Activated CD8-positive, alpha-beta T cell treated with anti-CD3 and anti-CD28 coated beads for 36 hours (primary cell): Measurements from ENCODE around the gene SYP. TPM values are rescaled to one million over a fixed set of nuclear protein-coding genes. Genes with fewer than 3 reads are reported as not detected.

Experiments
- ATAC-seq: fragments of 200-7000 bp; cut with Tn5 transposase; one replicate; pipeline ENCODE4 v1.10.0; 2021; ENCODE audit warnings: mild to moderate bottlenecking, moderate library complexity
- CTCF ChIA-PET: fragments of 350-600 bp; sonication (Branson Sonifier 250); formaldehyde crosslinking; loops from one replicate; lab custom pipeline; 2021; ENCODE audit warnings: antibody characterized with exemption; lab: Charles Lee
- POLR2A ChIA-PET: fragments of 350-600 bp; sonication (Branson Sonifier 250); formaldehyde crosslinking; loops from one replicate; lab custom pipeline; 2021; ENCODE audit warnings: antibody characterized with exemption; lab: Charles Lee
- DNase-seq: peaks from one replicate; pipeline ENCODE4 v3.0.0-alpha.2; 2020
- H3K27ac Mint-ChIP-seq: one replicate; pipeline ENCODE4 v1.8.0; 2021; ENCODE audit warnings: mild to moderate bottlenecking, mixed read lengths
- H3K27me3 Mint-ChIP-seq: one replicate; pipeline ENCODE4 v1.8.0; 2021; ENCODE audit warnings: mixed read lengths
- H3K36me3 Mint-ChIP-seq: one replicate; pipeline ENCODE4 v1.8.0; 2021; ENCODE audit warnings: low read depth, mixed read lengths
- H3K4me1 Mint-ChIP-seq: one replicate; pipeline ENCODE4 v1.8.0; 2021; ENCODE audit warnings: low read depth, mixed read lengths
- H3K4me3 Mint-ChIP-seq: one replicate; pipeline ENCODE4 v1.8.0; 2021; ENCODE audit warnings: mild to moderate bottlenecking, moderate library complexity, mixed read lengths
- H3K9me3 Mint-ChIP-seq: one replicate; pipeline ENCODE4 v1.8.0; 2021; ENCODE audit warnings: mixed read lengths
- intact Hi-C: fragments of 100-400 bp; cut with micrococcal nuclease; formaldehyde crosslinking; loops from one replicate; pipeline ENCODE4 v1.10.0; 2022
- total RNA-seq, 2 experiments: library from RNA; stranded (reverse); gene quantifications; one replicate each; pipeline ENCODE4 v1.2.3, GENCODE V29; 2021
- TF ChIP-seq, protein P1 (sequence below): fragments of 200-600 bp; IDR thresholded peaks from one replicate; pipeline ENCODE4 v1.8.0; 2022; ENCODE audit warnings: antibody characterized with exemption, mild to moderate bottlenecking

SYP gene
- total RNA-seq, 2 experiments from 2014 or later, result 10.2 to 11.4 TPM

DNA sequence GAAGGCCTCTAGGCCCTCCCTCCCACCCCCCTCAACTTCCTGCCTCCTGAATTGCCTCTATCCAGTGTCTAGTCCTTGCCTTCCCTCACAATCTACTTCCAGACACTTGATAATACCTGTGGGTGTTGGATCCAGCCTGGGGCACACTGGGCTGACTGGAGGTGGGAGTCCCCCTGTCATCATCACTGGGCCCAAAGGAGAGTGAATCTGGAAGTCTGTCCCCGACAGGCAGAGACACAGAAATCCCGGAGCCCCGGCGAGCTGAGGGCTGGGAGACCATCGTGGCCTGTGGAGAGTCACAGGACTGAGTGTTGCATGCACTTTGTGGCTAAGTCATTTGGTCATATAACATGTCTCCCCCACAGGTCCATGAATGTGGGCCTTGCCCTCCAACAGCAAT lies 8.4 kb upstream of the SYP start:
- H3K27ac Mint-ChIP-seq, result no peak overlapping the region
- H3K36me3 Mint-ChIP-seq, result no peaks in the 10 kb centered on the region
- ChIA-PET POLR2A (no interaction called here), CTCF (no interaction called here)
- no peak for ATAC-seq
- no peaks in the 10 kb centered on the region for H3K9me3 Mint-ChIP-seq
- H3K27me3 Mint-ChIP-seq, result no peaks in the 10 kb centered on the region
- DNase-seq, result no peak
- TF ChIP-seq, protein P1, sequence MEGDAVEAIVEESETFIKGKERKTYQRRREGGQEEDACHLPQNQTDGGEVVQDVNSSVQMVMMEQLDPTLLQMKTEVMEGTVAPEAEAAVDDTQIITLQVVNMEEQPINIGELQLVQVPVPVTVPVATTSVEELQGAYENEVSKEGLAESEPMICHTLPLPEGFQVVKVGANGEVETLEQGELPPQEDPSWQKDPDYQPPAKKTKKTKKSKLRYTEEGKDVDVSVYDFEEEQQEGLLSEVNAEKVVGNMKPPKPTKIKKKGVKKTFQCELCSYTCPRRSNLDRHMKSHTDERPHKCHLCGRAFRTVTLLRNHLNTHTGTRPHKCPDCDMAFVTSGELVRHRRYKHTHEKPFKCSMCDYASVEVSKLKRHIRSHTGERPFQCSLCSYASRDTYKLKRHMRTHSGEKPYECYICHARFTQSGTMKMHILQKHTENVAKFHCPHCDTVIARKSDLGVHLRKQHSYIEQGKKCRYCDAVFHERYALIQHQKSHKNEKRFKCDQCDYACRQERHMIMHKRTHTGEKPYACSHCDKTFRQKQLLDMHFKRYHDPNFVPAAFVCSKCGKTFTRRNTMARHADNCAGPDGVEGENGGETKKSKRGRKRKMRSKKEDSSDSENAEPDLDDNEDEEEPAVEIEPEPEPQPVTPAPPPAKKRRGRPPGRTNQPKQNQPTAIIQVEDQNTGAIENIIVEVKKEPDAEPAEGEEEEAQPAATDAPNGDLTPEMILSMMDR, result no peak
- H3K4me3 Mint-ChIP-seq, result no peak overlapping the region
- intact Hi-C loops, result no loop called here
- H3K4me1 Mint-ChIP-seq, result no peaks in the 10 kb centered on the region

DNA sequence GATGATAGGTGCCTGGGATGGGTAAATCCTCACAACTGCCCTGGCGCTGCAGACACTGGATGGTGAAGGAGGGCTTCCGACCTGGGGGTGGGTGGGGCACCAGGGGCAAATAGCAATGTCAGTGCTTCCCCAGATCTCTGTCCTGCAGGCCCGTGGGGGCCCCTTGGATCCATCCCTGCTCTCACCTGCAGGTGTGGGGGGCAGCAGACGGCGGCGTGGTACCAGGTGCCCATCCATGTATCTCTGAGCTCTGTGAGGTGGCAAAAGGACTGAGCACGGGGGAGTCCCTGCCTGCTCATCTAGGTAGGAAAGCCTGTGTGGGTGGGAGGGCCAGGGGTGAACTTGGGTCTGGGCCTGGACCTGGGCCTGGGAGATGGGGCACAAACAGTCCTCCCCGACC lies 6.5 kb upstream of the SYP start:
- Mint-ChIP-seq H3K4me3 (no peak overlapping the region), H3K36me3 (no peaks in the 10 kb centered on the region), H3K27ac (no peak overlapping the region), H3K4me1 (no peaks in the 10 kb centered on the region), H3K27me3 (no peaks in the 10 kb centered on the region), H3K9me3 (no peaks in the 10 kb centered on the region)
- CTCF ChIA-PET, result no interaction called here
- POLR2A ChIA-PET, result no interaction called here
- TF ChIP-seq, protein P1, result no peak
- ATAC-seq, result no peak
- no peak for DNase-seq
- intact Hi-C loops, result no loop called here

DNA sequence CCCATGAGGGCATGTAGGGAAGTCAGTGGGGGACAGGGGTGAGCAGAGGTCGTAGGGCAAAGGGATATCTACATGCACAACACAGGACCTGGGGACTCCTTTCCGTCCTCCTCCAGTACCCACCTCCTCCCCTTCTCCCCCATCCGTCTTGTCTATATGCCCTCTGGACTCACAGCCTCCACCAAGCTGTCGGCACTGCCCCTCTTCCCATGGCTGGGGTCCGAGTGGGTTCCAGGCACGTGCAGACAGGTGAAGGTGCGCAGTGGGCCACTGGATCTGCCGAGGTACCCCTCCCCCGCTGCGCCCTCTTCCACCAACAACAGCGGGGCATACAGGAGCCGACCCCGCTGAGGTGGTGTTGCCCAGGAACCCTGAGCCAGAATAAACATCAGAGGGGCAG lies 5.5 kb upstream of the SYP start:
- no peak overlapping the region for H3K4me3 Mint-ChIP-seq
- H3K27me3 Mint-ChIP-seq, result no peaks in the 10 kb centered on the region
- peaks cover 2% of the 10 kb centered on the region for H3K4me1 Mint-ChIP-seq
- H3K9me3 Mint-ChIP-seq, result no peaks in the 10 kb centered on the region
- ChIA-PET CTCF (no interaction called here), POLR2A (no interaction called here)
- DNase-seq (no peak), ATAC-seq (no peak)
- no peaks in the 10 kb centered on the region for H3K36me3 Mint-ChIP-seq
- TF ChIP-seq, protein P1, result no peak
- intact Hi-C loops, result no loop called here
- H3K27ac Mint-ChIP-seq, result no peak overlapping the region

DNA sequence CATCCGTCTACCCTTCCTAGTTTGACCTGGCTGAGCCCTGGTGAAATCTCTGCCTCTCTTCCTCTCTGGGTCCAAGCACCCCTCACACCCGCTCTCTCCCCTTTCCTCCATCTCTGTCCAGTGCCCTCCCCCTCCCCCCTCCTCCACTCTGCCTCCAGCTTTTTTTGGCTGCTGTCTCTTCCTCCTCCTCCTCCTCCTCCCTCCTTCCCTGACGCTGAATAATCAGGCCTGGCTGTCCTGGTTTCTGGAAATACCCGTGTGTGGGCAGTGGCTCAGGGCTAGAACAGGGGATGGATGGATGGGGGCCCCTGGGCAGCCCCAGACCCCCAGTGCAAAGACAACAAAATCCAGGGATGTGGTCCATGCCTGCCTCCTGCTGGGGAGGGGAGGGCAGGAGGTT lies 4.7 kb upstream of the SYP start:
- no peak overlapping the region for H3K27ac Mint-ChIP-seq
- ChIA-PET POLR2A (no interaction called here), CTCF (no interaction called here)
- no peaks in the 10 kb centered on the region for H3K27me3 Mint-ChIP-seq
- intact Hi-C loops, result no loop called here
- ATAC-seq (no peak), DNase-seq (no peak)
- no peaks in the 10 kb centered on the region for H3K36me3 Mint-ChIP-seq
- H3K4me1 Mint-ChIP-seq, result peaks cover 2% of the 10 kb centered on the region
- no peaks in the 10 kb centered on the region for H3K9me3 Mint-ChIP-seq
- no peak overlapping the region for H3K4me3 Mint-ChIP-seq
- TF ChIP-seq, protein P1, result no peak

DNA sequence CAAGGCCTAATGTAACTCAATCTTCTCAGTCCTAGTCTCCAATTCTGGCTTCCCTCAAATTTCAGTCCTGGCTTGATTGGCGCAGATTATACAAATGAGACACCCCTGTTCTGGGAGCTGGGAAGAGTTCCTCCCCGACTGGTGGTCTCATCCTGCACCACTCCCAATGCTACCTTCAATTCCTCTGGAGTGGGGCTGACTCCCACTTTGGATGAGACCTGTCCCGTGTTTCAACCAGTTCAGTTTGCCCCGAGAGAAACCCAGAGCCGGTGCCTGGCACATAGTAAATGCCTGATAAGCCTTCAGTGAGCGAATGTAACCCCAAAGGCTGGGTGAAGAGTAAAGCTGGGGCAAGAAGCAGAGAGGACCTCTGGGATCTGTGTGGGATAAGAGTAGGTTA lies 4.0 kb upstream of the SYP start:
- H3K9me3 Mint-ChIP-seq, result no peaks in the 10 kb centered on the region
- peaks cover 5% of the 10 kb centered on the region for H3K4me1 Mint-ChIP-seq
- ChIA-PET POLR2A (no interaction called here), CTCF (no interaction called here)
- H3K4me3 Mint-ChIP-seq, result no peak overlapping the region
- intact Hi-C loops, result no loop called here
- no peaks in the 10 kb centered on the region for H3K36me3 Mint-ChIP-seq
- no peak overlapping the region for H3K27ac Mint-ChIP-seq
- DNase-seq (no peak), ATAC-seq (no peak)
- H3K27me3 Mint-ChIP-seq, result no peaks in the 10 kb centered on the region
- TF ChIP-seq, protein P1, result no peak
